H9 (cell line): ENCODE measurements around the gene MYO1E. TPM values are rescaled to one million over a fixed set of nuclear protein-coding genes. Genes with fewer than 3 reads are reported as not detected.

Source experiments
- DNase-seq: peaks from one replicate; pipeline ENCODE4 v3.0.0-alpha.2; 2017
- H2AFZ ChIP-seq: one replicate; pipeline ENCODE4 v1.6.1; 2013; ENCODE audit warnings: mild to moderate bottlenecking, low read length, control low read depth, moderate library complexity
- H2AK5ac ChIP-seq: 2 replicates; pipeline ENCODE4 v1.6.1; 2013; ENCODE audit warnings: low read length, control low read depth, mixed read lengths; ENCODE audit not compliant: insufficient read length
- H2BK120ac ChIP-seq: one replicate; pipeline ENCODE4 v1.6.1; 2013; ENCODE audit warnings: low read depth, mild to moderate bottlenecking, low read length, control low read depth, inconsistent platforms; ENCODE audit not compliant: poor library complexity, severe bottlenecking
- H2BK12ac ChIP-seq: 2 replicates; pipeline ENCODE4 v1.6.1; 2013; ENCODE audit warnings: low read length, control low read depth, mixed read lengths, low read depth; ENCODE audit not compliant: insufficient read length
- H2BK15ac ChIP-seq: 2 replicates; pipeline ENCODE4 v1.6.1; 2013; ENCODE audit warnings: low read depth, low read length, control low read depth
- H2BK20ac ChIP-seq: one replicate; pipeline ENCODE4 v1.6.1; 2013; ENCODE audit warnings: low read depth, mild to moderate bottlenecking, low read length, control low read depth, inconsistent platforms; ENCODE audit not compliant: poor library complexity, severe bottlenecking
- H2BK5ac ChIP-seq: 2 replicates; pipeline ENCODE4 v1.6.1; 2013; ENCODE audit warnings: low read length, control low read depth, mixed read lengths; ENCODE audit not compliant: insufficient read length
- H3K14ac ChIP-seq: 2 replicates; pipeline ENCODE4 v1.6.1; 2013; ENCODE audit warnings: low read length, control low read depth; ENCODE audit not compliant: insufficient read depth
- H3K18ac ChIP-seq: 2 replicates; pipeline ENCODE4 v1.6.1; 2013; ENCODE audit warnings: low read depth, mild to moderate bottlenecking, mixed read lengths, low read length, control low read depth; ENCODE audit not compliant: insufficient read length
- H3K23ac ChIP-seq: 2 replicates; pipeline ENCODE4 v1.6.1; 2013; ENCODE audit warnings: low read length, control low read depth, mixed read lengths, low read depth; ENCODE audit not compliant: insufficient read length
- H3K23me2 ChIP-seq: 2 replicates; pipeline ENCODE4 v1.6.1; 2013; ENCODE audit warnings: low read depth, mild to moderate bottlenecking, mixed read lengths, low read length, control low read depth; ENCODE audit not compliant: insufficient read length, poor library complexity, severe bottlenecking
- H3K27ac ChIP-seq: 2 replicates; pipeline ENCODE4 v1.5.1; 2013; ENCODE audit warnings: low read length, control low read depth, mixed read lengths, low read depth; ENCODE audit not compliant: insufficient read length
- H3K27me3 ChIP-seq: 2 replicates; pipeline ENCODE4 v1.6.1; 2013; ENCODE audit warnings: low read length, control low read depth, inconsistent platforms; ENCODE audit not compliant: insufficient read depth
- H3K4ac ChIP-seq: 2 replicates; pipeline ENCODE4 v1.6.1; 2013; ENCODE audit warnings: low read depth, mild to moderate bottlenecking, control low read depth, inconsistent platforms, low read length, moderate library complexity
- H3K4me1 ChIP-seq: 2 replicates; pipeline ENCODE4 v1.6.1; 2013; ENCODE audit warnings: low read length, control low read depth, inconsistent platforms; ENCODE audit not compliant: insufficient read depth
- H3K4me2 ChIP-seq: 2 replicates; pipeline ENCODE4 v1.6.1; 2013; ENCODE audit warnings: low read length, control low read depth, mixed read lengths; ENCODE audit not compliant: insufficient read length, insufficient read depth
- H3K56ac ChIP-seq: 2 replicates; pipeline ENCODE4 v1.6.1; 2013; ENCODE audit warnings: low read depth, mild to moderate bottlenecking, mixed read lengths, low read length, control low read depth; ENCODE audit not compliant: insufficient read length
- H3K79me1 ChIP-seq: 2 replicates; pipeline ENCODE4 v1.6.1; 2013; ENCODE audit warnings: low read depth, mild to moderate bottlenecking, moderate library complexity, low read length, control low read depth, inconsistent platforms; ENCODE audit not compliant: insufficient read depth, poor library complexity, severe bottlenecking
- H3K79me2 ChIP-seq: 2 replicates; pipeline ENCODE4 v1.6.1; 2013; ENCODE audit warnings: low read length, control low read depth, inconsistent platforms; ENCODE audit not compliant: insufficient read depth
- H3K9ac ChIP-seq: 2 replicates; pipeline ENCODE4 v1.6.1; 2013; ENCODE audit warnings: low read length, control low read depth, mixed read lengths; ENCODE audit not compliant: insufficient read length; ENCODE audit errors: extremely low read depth
- H3K9me3 ChIP-seq: one replicate; pipeline ENCODE4 v1.6.1; 2013; ENCODE audit warnings: low read depth, low read length, inconsistent platforms; ENCODE audit not compliant: control insufficient read depth
- H3T11ph ChIP-seq: one replicate; pipeline ENCODE4 v1.6.1; 2013; ENCODE audit warnings: mild to moderate bottlenecking, low read length, control low read depth, inconsistent platforms
- H4K20me1 ChIP-seq: one replicate; pipeline ENCODE4 v1.6.1; 2013; ENCODE audit not compliant: control insufficient read depth, insufficient read length, insufficient read depth
- H4K5ac ChIP-seq: 2 replicates; pipeline ENCODE4 v1.6.1; 2013; ENCODE audit warnings: low read depth, mild to moderate bottlenecking, mixed read lengths, low read length, control low read depth; ENCODE audit not compliant: insufficient read length
- H4K8ac ChIP-seq: replicated peaks from 2 replicates; pipeline ENCODE4 v1.6.1; 2013; ENCODE audit warnings: low read length, control low read depth, mixed read lengths, low read depth; ENCODE audit not compliant: insufficient read length
- H4K91ac ChIP-seq: 2 replicates; pipeline ENCODE4 v1.6.1; 2013; ENCODE audit warnings: low read depth, mild to moderate bottlenecking, moderate library complexity, mixed read lengths, low read length, control low read depth; ENCODE audit not compliant: insufficient read length
- H3K27ac Mint-ChIP-seq, 3 experiments: 2 replicates in 2 of 3; 3 replicates in 1 of 3; pipeline ENCODE4 v1.8.0; 2020 to 2021; ENCODE audit warnings: mixed read lengths in 3 of 3, mild to moderate bottlenecking in 1 of 3, moderate library complexity in 1 of 3
- H3K27me3 Mint-ChIP-seq: 2 replicates; pipeline ENCODE4 v1.8.0; 2021; ENCODE audit warnings: low read depth, mild to moderate bottlenecking, moderate library complexity, mixed read lengths
- H3K36me3 Mint-ChIP-seq, 3 experiments: 2 replicates in 2 of 3; 3 replicates in 1 of 3; pipeline ENCODE4 v1.8.0; 2020 to 2021; ENCODE audit warnings: low read depth in 3 of 3, mixed read lengths in 3 of 3; ENCODE audit not compliant: insufficient read depth in 1 of 3
- H3K4me1 Mint-ChIP-seq, 2 experiments: 2 replicates each; pipeline ENCODE4 v1.8.0; 2020; ENCODE audit warnings: mixed read lengths in 2 of 2
- H3K4me3 Mint-ChIP-seq, 2 experiments: 2 replicates in 1 of 2; 3 replicates in 1 of 2; pipeline ENCODE4 v1.8.0; 2020 to 2021; ENCODE audit warnings: mild to moderate bottlenecking in 2 of 2, mixed read lengths in 2 of 2, moderate library complexity in 1 of 2
- H3K9me3 Mint-ChIP-seq, 2 experiments: 2 replicates in 1 of 2; 3 replicates in 1 of 2; pipeline ENCODE4 v1.8.0; 2020; ENCODE audit warnings: mild to moderate bottlenecking in 2 of 2, mixed read lengths in 2 of 2, moderate library complexity in 1 of 2
- WGBS: extraction: QIAGEN DNeasy Blood & Tissue Kit; methylation state at CpG from one replicate; pipeline ENCODE4 v1.1.7; 2013; ENCODE audit warnings: missing lambda C conversion rate, low lambda C conversion rate, mixed read lengths; ENCODE audit not compliant: insufficient read length; ENCODE audit errors: extremely low coverage; 5-methylcytosine and 5-hydroxymethylcytosine counted together
- total RNA-seq: library from RNA; stranded (reverse); gene quantifications from 2 replicates; pipeline ENCODE4 v1.2.1, GENCODE V29; 2021
- TF ChIP-seq, protein P1 (sequence below): fragments of 200-600 bp; sonication (generic); conservative IDR thresholded peaks from 3 replicates; pipeline ENCODE4 v1.8.0; 2021; ENCODE audit warnings: antibody characterized with exemption, mild to moderate bottlenecking

The MYO1E gene
- total RNA-seq, 1 experiment from 2014 or later, result 235 TPM

DNA sequence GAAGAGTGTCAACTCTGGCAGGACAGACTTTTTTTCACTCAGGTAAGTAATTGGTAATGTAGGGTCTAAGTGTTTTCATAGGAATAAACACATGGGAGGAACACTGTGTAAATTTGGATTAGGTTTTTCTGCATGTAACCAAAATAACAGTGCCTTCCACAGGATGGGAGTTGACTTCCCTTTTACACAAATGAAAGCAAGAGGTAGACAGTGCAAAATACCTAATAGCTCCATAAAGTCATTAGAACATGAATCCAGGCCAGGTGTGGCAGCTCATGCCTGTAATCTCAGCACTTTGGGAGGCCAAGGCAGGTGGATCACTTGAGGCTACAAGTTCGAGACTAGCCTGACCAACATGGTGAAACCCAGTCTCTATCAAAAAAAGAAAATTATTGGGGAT, 25.5 kb upstream of the MYO1E start:
- H3K23ac ChIP-seq, result no peak overlapping the region
- no peak overlapping the region for H2AK5ac ChIP-seq
- H4K8ac ChIP-seq, result no peak overlapping the region
- H3T11ph ChIP-seq, result no peak overlapping the region
- no peak overlapping the region for H3K4me2 ChIP-seq
- no peak overlapping the region for H3K4ac ChIP-seq
- no peaks in the 10 kb centered on the region for H3K79me1 ChIP-seq
- no peaks in the 10 kb centered on the region for H4K20me1 ChIP-seq
- H4K91ac ChIP-seq, result no peak overlapping the region
- no peak overlapping the region for H2BK15ac ChIP-seq
- H3K18ac ChIP-seq, result no peak overlapping the region
- no peak overlapping the region for H3K27ac ChIP-seq
- no peak overlapping the region for H3K4me3 Mint-ChIP-seq
- no peak overlapping the region for H4K5ac ChIP-seq
- no peaks in the 10 kb centered on the region for H3K36me3 Mint-ChIP-seq
- H3K27me3 ChIP-seq, result no peaks in the 10 kb centered on the region
- no peak overlapping the region for H2BK12ac ChIP-seq
- H3K4me1 Mint-ChIP-seq, result peaks cover 32 to 42% of the 10 kb centered on the region in 2 experiments
- no peak overlapping the region for H3K9ac ChIP-seq
- peaks cover 17% of the 10 kb centered on the region for H3K27me3 Mint-ChIP-seq
- H3K9me3 ChIP-seq, result no peaks in the 10 kb centered on the region
- no peaks in the 10 kb centered on the region for H3K23me2 ChIP-seq
- no peak overlapping the region for H3K56ac ChIP-seq
- H2BK20ac ChIP-seq, result no peak overlapping the region
- TF ChIP-seq, protein P1, sequence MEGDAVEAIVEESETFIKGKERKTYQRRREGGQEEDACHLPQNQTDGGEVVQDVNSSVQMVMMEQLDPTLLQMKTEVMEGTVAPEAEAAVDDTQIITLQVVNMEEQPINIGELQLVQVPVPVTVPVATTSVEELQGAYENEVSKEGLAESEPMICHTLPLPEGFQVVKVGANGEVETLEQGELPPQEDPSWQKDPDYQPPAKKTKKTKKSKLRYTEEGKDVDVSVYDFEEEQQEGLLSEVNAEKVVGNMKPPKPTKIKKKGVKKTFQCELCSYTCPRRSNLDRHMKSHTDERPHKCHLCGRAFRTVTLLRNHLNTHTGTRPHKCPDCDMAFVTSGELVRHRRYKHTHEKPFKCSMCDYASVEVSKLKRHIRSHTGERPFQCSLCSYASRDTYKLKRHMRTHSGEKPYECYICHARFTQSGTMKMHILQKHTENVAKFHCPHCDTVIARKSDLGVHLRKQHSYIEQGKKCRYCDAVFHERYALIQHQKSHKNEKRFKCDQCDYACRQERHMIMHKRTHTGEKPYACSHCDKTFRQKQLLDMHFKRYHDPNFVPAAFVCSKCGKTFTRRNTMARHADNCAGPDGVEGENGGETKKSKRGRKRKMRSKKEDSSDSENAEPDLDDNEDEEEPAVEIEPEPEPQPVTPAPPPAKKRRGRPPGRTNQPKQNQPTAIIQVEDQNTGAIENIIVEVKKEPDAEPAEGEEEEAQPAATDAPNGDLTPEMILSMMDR, result no peak
- H3K9me3 Mint-ChIP-seq, result no peaks in the 10 kb centered on the region; a peak in 1 of 5 replicates
- no peak overlapping the region for H3K14ac ChIP-seq
- DNase-seq, result no peak
- H3K27ac Mint-ChIP-seq, result no peak overlapping the region
- no peak overlapping the region for H2BK5ac ChIP-seq
- no CpG with 5 or more reads among the region's 1 CpG for WGBS
- H3K4me1 ChIP-seq, result peaks cover 2% of the 10 kb centered on the region; the same call in 1 of the 2 replicates
- no peak overlapping the region for H2AFZ ChIP-seq
- H3K79me2 ChIP-seq, result no peaks in the 10 kb centered on the region
- H2BK120ac ChIP-seq, result no peak overlapping the region
